T-helper 2 cell treated with Interferon-gamma antibody and Interleukin-4, amounts not matched to agents 5 μg/mL and 100 μg/mL, for 36 hours (primary cell): ENCODE measurements around the gene PAM.

Experiments
- DNase-seq: peaks from one replicate; pipeline ENCODE4 v3.0.0; 2021; ENCODE audit warnings: low spot score
- H3K27ac Mint-ChIP-seq: one replicate; pipeline ENCODE4 v1.8.0; 2021; ENCODE audit warnings: mild to moderate bottlenecking, mixed read lengths
- H3K27me3 Mint-ChIP-seq: one replicate; pipeline ENCODE4 v1.8.0; 2021; ENCODE audit warnings: low read depth, mixed read lengths
- H3K36me3 Mint-ChIP-seq: one replicate; pipeline ENCODE4 v1.8.0; 2021; ENCODE audit warnings: low read depth, mixed read lengths
- H3K4me1 Mint-ChIP-seq: one replicate; pipeline ENCODE4 v1.8.0; 2021; ENCODE audit warnings: low read depth, mixed read lengths
- H3K4me3 Mint-ChIP-seq: one replicate; pipeline ENCODE4 v1.8.0; 2022; ENCODE audit warnings: mild to moderate bottlenecking, moderate library complexity, mixed read lengths
- H3K9me3 Mint-ChIP-seq: one replicate; pipeline ENCODE4 v1.8.0; 2021; ENCODE audit warnings: mixed read lengths

Gene PAM

GRCh38 chr5:102797322-102797884, 42.3 kb downstream of the PAM start:
- no peak overlapping the region for H3K27ac Mint-ChIP-seq
- no peaks in the 10 kb centered on the region for H3K27me3 Mint-ChIP-seq

GRCh38 chr5:102798104-102798785, 43.1 kb downstream of the PAM start:
- H3K4me1 Mint-ChIP-seq: peaks cover 21% of the 10 kb centered on the region
- H3K36me3 Mint-ChIP-seq: no peaks in the 10 kb centered on the region
- no peak for DNase-seq
- H3K27me3 Mint-ChIP-seq: no peaks in the 10 kb centered on the region
- H3K27ac Mint-ChIP-seq: no peak overlapping the region
- no peak overlapping the region for H3K4me3 Mint-ChIP-seq
- no peaks in the 10 kb centered on the region for H3K9me3 Mint-ChIP-seq

More at GRCh38 chr5:102797322-102797884, 42.3 kb downstream of the PAM start:
- DNase-seq: no peak
- H3K9me3 Mint-ChIP-seq: no peaks in the 10 kb centered on the region
- H3K36me3 Mint-ChIP-seq: no peaks in the 10 kb centered on the region
- H3K4me1 Mint-ChIP-seq: peaks cover 21% of the 10 kb centered on the region
- H3K4me3 Mint-ChIP-seq: no peak overlapping the region

GRCh38 chr5:102799017-102799416, 43.9 kb downstream of the PAM start:
- Mint-ChIP-seq H3K36me3 (no peaks in the 10 kb centered on the region), H3K4me1 (peaks cover 21% of the 10 kb centered on the region), H3K4me3 (no peak overlapping the region), H3K27me3 (no peaks in the 10 kb centered on the region), H3K9me3 (no peaks in the 10 kb centered on the region), H3K27ac (no peak overlapping the region)
- no peak for DNase-seq

GRCh38 chr5:102800427-102800826, 45.3 kb downstream of the PAM start:
- Mint-ChIP-seq H3K9me3 (no peaks in the 10 kb centered on the region), H3K36me3 (no peaks in the 10 kb centered on the region), H3K27ac (no peak overlapping the region), H3K27me3 (no peaks in the 10 kb centered on the region), H3K4me1 (peaks cover 21% of the 10 kb centered on the region), H3K4me3 (no peak overlapping the region)
- no peak for DNase-seq

GRCh38 chr5:102801371-102801770, 46.3 kb downstream of the PAM start:
- Mint-ChIP-seq H3K27me3 (no peaks in the 10 kb centered on the region), H3K4me1 (peaks cover 19% of the 10 kb centered on the region), H3K27ac (peak overlapping the region; percentile 34), H3K9me3 (no peaks in the 10 kb centered on the region), H3K36me3 (no peaks in the 10 kb centered on the region), H3K4me3 (peak overlapping the region; percentile 44)
- no peak for DNase-seq

GRCh38 chr5:102802708-102803458, 47.8 kb downstream of the PAM start:
- no peaks in the 10 kb centered on the region for H3K9me3 Mint-ChIP-seq

GRCh38 chr5:102807878-102808502, 52.9 kb downstream of the PAM start:
- no peak overlapping the region for H3K4me3 Mint-ChIP-seq
- H3K27ac Mint-ChIP-seq: no peak overlapping the region
- H3K9me3 Mint-ChIP-seq: no peaks in the 10 kb centered on the region
- H3K4me1 Mint-ChIP-seq: no peaks in the 10 kb centered on the region
- H3K27me3 Mint-ChIP-seq: no peaks in the 10 kb centered on the region
- no peak for DNase-seq
- no peaks in the 10 kb centered on the region for H3K36me3 Mint-ChIP-seq

More at GRCh38 chr5:102802708-102803458, 47.8 kb downstream of the PAM start:
- Mint-ChIP-seq H3K4me3 (no peak overlapping the region), H3K27me3 (no peaks in the 10 kb centered on the region), H3K36me3 (no peaks in the 10 kb centered on the region), H3K27ac (no peak overlapping the region), H3K4me1 (peaks cover 17% of the 10 kb centered on the region)
- no peak for DNase-seq

- H3K27me3 Mint-ChIP-seq: no peaks in the 10 kb centered on the region
- no peak for DNase-seq
- no peaks in the 10 kb centered on the region for H3K36me3 Mint-ChIP-seq
- no peaks in the 10 kb centered on the region for H3K4me1 Mint-ChIP-seq
- H3K4me3 Mint-ChIP-seq: no peak overlapping the region
- H3K9me3 Mint-ChIP-seq: no peaks in the 10 kb centered on the region
- no peak overlapping the region for H3K27ac Mint-ChIP-seq
Measured at GRCh38 chr5:102809033-102809432, 53.9 kb downstream of the PAM start.

- Mint-ChIP-seq H3K27ac (no peak overlapping the region), H3K4me1 (peaks cover 9% of the 10 kb centered on the region), H3K9me3 (no peaks in the 10 kb centered on the region), H3K27me3 (no peaks in the 10 kb centered on the region), H3K36me3 (no peaks in the 10 kb centered on the region), H3K4me3 (no peak overlapping the region)
- DNase-seq: no peak
Measured at GRCh38 chr5:102811972-102812371, 56.9 kb downstream of the PAM start.

- Mint-ChIP-seq H3K36me3 (no peaks in the 10 kb centered on the region), H3K9me3 (no peaks in the 10 kb centered on the region), H3K4me3 (no peak overlapping the region), H3K27ac (no peak overlapping the region), H3K27me3 (no peaks in the 10 kb centered on the region), H3K4me1 (peaks cover 9% of the 10 kb centered on the region)
- no peak for DNase-seq
Measured at GRCh38 chr5:102813740-102814139, 58.6 kb downstream of the PAM start.

- H3K9me3 Mint-ChIP-seq: no peaks in the 10 kb centered on the region
- H3K4me3 Mint-ChIP-seq: no peak overlapping the region
- H3K4me1 Mint-ChIP-seq: peaks cover 9% of the 10 kb centered on the region
- no peak for DNase-seq
- H3K27me3 Mint-ChIP-seq: no peaks in the 10 kb centered on the region
- no peaks in the 10 kb centered on the region for H3K36me3 Mint-ChIP-seq
- no peak overlapping the region for H3K27ac Mint-ChIP-seq
Measured at GRCh38 chr5:102815084-102815483, 60.0 kb downstream of the PAM start.

- Mint-ChIP-seq H3K27ac (no peak overlapping the region), H3K9me3 (no peaks in the 10 kb centered on the region), H3K36me3 (no peaks in the 10 kb centered on the region), H3K27me3 (no peaks in the 10 kb centered on the region), H3K4me1 (peaks cover 9% of the 10 kb centered on the region), H3K4me3 (no peak overlapping the region)
- no peak for DNase-seq
Measured at GRCh38 chr5:102815540-102816332, 60.6 kb downstream of the PAM start.

GRCh38 chr5:102818345-102818744, 63.2 kb downstream of the PAM start:
- Mint-ChIP-seq H3K9me3 (no peaks in the 10 kb centered on the region), H3K27me3 (no peaks in the 10 kb centered on the region), H3K4me3 (no peak overlapping the region), H3K27ac (no peak overlapping the region), H3K36me3 (no peaks in the 10 kb centered on the region), H3K4me1 (peaks cover 9% of the 10 kb centered on the region)
- DNase-seq: no peak
